Measurements from ENCODE around the gene PSD2. TPM values are rescaled to one million over a fixed set of nuclear protein-coding genes. Genes with fewer than 3 reads are reported as not detected.

PSD2 gene
- total and polyA plus RNA-seq, 2 of the 13 experiments (the other 11 are each of a cell fraction or from before 2014, with no cell fraction given): 0.07 TPM; not detected in 1

- TF ChIP-seq MAF1 (CRISPR knock-in tag; IDR thresholded peaks at IDR 0.05; ENCODE audit: borderline replicate concordance) (no peak), SMAD3 (CRISPR knock-in tag; IDR thresholded peaks at IDR 0.05) (no peak), U2AF2 (IDR thresholded peaks at IDR 0.05; ENCODE audit: low read depth, low read length) (no peak), ZNF720 (CRISPR knock-in tag; IDR thresholded peaks at IDR 0.05) (no peak), NONO (IDR thresholded peaks at IDR 0.05) (no peak), NONO (CRISPR knock-in tag; conservative IDR thresholded peaks at IDR 0.05) (no peak), KAT8 (CRISPR knock-in tag; IDR thresholded peaks at IDR 0.05) (no peak), ZNF331 (CRISPR knock-in tag; IDR thresholded peaks at IDR 0.05) (no peak), CBX1 (IDR thresholded peaks at IDR 0.05; ENCODE audit: low read depth) (no peak), ZHX1 (CRISPR knock-in tag; IDR thresholded peaks at IDR 0.05; ENCODE audit: low read depth) (no peak), ZNF34 (CRISPR knock-in tag; IDR thresholded peaks at IDR 0.05; ENCODE audit: borderline replicate concordance) (no peak), ZNF644 (CRISPR knock-in tag; IDR thresholded peaks at IDR 0.05; ENCODE audit: low read depth) (no peak)
- TF ChIP-seq, protein P1, sequence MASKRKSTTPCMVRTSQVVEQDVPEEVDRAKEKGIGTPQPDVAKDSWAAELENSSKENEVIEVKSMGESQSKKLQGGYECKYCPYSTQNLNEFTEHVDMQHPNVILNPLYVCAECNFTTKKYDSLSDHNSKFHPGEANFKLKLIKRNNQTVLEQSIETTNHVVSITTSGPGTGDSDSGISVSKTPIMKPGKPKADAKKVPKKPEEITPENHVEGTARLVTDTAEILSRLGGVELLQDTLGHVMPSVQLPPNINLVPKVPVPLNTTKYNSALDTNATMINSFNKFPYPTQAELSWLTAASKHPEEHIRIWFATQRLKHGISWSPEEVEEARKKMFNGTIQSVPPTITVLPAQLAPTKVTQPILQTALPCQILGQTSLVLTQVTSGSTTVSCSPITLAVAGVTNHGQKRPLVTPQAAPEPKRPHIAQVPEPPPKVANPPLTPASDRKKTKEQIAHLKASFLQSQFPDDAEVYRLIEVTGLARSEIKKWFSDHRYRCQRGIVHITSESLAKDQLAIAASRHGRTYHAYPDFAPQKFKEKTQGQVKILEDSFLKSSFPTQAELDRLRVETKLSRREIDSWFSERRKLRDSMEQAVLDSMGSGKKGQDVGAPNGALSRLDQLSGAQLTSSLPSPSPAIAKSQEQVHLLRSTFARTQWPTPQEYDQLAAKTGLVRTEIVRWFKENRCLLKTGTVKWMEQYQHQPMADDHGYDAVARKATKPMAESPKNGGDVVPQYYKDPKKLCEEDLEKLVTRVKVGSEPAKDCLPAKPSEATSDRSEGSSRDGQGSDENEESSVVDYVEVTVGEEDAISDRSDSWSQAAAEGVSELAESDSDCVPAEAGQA (IDR thresholded peaks at IDR 0.05; ENCODE audit: low read depth): no peak
- TF ChIP-seq, protein P1 (CRISPR knock-in tag; IDR thresholded peaks at IDR 0.05; ENCODE audit: borderline replicate concordance): no peak
- TF ChIP-seq, protein P2, sequence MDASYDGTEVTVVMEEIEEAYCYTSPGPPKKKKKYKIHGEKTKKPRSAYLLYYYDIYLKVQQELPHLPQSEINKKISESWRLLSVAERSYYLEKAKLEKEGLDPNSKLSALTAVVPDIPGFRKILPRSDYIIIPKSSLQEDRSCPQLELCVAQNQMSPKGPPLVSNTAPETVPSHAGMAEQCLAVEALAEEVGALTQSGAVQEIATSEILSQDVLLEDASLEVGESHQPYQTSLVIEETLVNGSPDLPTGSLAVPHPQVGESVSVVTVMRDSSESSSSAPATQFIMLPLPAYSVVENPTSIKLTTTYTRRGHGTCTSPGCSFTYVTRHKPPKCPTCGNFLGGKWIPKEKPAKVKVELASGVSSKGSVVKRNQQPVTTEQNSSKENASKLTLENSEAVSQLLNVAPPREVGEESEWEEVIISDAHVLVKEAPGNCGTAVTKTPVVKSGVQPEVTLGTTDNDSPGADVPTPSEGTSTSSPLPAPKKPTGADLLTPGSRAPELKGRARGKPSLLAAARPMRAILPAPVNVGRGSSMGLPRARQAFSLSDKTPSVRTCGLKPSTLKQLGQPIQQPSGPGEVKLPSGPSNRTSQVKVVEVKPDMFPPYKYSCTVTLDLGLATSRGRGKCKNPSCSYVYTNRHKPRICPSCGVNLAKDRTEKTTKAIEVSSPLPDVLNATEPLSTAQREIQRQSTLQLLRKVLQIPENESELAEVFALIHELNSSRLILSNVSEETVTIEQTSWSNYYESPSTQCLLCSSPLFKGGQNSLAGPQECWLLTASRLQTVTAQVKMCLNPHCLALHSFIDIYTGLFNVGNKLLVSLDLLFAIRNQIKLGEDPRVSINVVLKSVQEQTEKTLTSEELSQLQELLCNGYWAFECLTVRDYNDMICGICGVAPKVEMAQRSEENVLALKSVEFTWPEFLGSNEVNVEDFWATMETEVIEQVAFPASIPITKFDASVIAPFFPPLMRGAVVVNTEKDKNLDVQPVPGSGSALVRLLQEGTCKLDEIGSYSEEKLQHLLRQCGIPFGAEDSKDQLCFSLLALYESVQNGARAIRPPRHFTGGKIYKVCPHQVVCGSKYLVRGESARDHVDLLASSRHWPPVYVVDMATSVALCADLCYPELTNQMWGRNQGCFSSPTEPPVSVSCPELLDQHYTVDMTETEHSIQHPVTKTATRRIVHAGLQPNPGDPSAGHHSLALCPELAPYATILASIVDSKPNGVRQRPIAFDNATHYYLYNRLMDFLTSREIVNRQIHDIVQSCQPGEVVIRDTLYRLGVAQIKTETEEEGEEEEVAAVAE (CRISPR knock-in tag; IDR thresholded peaks at IDR 0.05; ENCODE audit: borderline replicate concordance): no peak
- TF ChIP-seq, protein P3, sequence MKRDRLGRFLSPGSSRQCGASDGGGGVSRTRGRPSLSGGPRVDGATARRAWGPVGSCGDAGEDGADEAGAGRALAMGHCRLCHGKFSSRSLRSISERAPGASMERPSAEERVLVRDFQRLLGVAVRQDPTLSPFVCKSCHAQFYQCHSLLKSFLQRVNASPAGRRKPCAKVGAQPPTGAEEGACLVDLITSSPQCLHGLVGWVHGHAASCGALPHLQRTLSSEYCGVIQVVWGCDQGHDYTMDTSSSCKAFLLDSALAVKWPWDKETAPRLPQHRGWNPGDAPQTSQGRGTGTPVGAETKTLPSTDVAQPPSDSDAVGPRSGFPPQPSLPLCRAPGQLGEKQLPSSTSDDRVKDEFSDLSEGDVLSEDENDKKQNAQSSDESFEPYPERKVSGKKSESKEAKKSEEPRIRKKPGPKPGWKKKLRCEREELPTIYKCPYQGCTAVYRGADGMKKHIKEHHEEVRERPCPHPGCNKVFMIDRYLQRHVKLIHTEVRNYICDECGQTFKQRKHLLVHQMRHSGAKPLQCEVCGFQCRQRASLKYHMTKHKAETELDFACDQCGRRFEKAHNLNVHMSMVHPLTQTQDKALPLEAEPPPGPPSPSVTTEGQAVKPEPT (CRISPR knock-in tag; IDR thresholded peaks at IDR 0.05; ENCODE audit: low read depth): no peak
Measured at GRCh38 chr5:139767960-139768359, 27.6 kb upstream of the PSD2 start (continued).

Data from HepG2 (cell line).